ENCODE results near the gene VAV3.
"Not testable (repeated sequence)": the region's sequence is repeated elsewhere in the genome, so short reads cannot be mapped to it uniquely, and the experiment has no call there.

VAV3 gene

DNA sequence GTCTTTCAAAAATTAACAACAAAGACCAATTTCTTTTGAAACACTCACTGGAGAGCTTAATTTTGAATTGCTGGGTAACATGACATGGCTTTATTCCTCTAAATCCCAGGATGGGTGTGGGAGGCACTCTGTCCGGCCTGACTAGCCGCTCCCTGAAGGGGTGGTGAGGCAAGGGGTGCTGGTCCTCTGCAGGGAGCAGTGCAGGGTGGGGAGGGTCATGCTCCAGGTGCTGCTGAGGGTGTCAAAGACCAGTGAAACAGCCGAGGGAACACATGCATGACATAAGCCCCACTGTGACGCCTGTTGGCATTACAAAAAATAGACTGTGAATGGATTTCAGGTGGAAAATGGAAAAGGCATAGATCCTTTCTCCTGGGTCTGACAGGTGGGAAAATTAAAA lies 223.7 kb downstream of the VAV3 start:
- TF ChIP-seq, protein P1, sequence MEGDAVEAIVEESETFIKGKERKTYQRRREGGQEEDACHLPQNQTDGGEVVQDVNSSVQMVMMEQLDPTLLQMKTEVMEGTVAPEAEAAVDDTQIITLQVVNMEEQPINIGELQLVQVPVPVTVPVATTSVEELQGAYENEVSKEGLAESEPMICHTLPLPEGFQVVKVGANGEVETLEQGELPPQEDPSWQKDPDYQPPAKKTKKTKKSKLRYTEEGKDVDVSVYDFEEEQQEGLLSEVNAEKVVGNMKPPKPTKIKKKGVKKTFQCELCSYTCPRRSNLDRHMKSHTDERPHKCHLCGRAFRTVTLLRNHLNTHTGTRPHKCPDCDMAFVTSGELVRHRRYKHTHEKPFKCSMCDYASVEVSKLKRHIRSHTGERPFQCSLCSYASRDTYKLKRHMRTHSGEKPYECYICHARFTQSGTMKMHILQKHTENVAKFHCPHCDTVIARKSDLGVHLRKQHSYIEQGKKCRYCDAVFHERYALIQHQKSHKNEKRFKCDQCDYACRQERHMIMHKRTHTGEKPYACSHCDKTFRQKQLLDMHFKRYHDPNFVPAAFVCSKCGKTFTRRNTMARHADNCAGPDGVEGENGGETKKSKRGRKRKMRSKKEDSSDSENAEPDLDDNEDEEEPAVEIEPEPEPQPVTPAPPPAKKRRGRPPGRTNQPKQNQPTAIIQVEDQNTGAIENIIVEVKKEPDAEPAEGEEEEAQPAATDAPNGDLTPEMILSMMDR (IDR thresholded peaks at IDR 0.05), result no peak
- TF ChIP-seq ZFX (IDR thresholded peaks at IDR 0.05; ENCODE audit: borderline replicate concordance), result no peak
- H3K27ac ChIP-seq, result peak overlapping the region; percentile 93; the same call in 1 of the 2 replicates

- H3K27ac ChIP-seq, result peak overlapping the region; percentile 93
- TF ChIP-seq, protein P1 (IDR thresholded peaks at IDR 0.05), result no peak
- TF ChIP-seq ZFX (IDR thresholded peaks at IDR 0.05; ENCODE audit: borderline replicate concordance), result no peak
These were observed 224.4 kb downstream of the VAV3 start for GRCh38 chr1:107740579-107740978.

- TF ChIP-seq, protein P1 (IDR thresholded peaks at IDR 0.05), result peak; percentile 32
- no peak for TF ChIP-seq ZFX (IDR thresholded peaks at IDR 0.05; ENCODE audit: borderline replicate concordance)
- H3K27ac ChIP-seq, result peak overlapping the region; percentile 93
These were observed 225.3 kb downstream of the VAV3 start for GRCh38 chr1:107739651-107740050.

DNA sequence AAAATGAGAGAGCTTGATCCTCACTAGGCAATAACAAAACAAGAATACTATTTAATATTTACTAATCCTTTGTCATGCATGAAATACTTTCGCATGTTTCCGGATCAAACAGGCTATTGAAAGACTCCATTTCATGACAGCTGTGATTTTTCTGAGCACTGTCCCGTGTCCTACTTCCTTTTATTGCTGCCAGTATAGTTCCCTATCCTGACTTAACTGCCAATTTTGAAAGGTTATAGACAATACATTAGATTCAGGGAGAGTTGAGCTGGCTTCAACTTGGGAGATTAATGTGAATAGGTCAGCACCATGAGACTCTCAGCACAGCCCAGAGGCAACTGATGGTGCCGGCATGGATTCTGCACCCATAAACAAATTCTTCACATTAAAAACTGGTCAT lies 225.8 kb downstream of the VAV3 start:
- peak overlapping the region; percentile 93 for H3K27ac ChIP-seq
- no peak for TF ChIP-seq ZFX (IDR thresholded peaks at IDR 0.05; ENCODE audit: borderline replicate concordance)
- TF ChIP-seq, protein P1 (IDR thresholded peaks at IDR 0.05), result no peak

DNA sequence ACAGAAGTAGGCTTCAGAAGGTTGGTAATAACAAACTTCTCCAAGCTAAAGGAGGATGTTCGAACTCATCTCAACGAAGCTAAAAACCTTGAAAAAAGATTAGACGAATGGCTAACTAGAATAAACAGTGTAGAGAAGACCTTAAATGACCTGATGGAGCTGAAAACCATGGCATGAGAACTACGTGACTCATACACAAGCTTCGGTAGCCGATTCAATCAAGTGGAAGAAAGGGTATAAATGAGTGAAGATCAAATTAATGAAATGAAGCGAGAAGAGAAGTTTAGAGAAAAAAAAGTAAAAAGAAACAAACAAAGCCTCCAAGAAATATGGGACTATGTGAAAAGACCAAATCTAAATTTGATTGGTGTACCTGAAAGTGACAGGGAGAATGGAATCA lies 231.6 kb downstream of the VAV3 start:
- H3K27ac ChIP-seq, result not testable (repeated sequence)

DNA sequence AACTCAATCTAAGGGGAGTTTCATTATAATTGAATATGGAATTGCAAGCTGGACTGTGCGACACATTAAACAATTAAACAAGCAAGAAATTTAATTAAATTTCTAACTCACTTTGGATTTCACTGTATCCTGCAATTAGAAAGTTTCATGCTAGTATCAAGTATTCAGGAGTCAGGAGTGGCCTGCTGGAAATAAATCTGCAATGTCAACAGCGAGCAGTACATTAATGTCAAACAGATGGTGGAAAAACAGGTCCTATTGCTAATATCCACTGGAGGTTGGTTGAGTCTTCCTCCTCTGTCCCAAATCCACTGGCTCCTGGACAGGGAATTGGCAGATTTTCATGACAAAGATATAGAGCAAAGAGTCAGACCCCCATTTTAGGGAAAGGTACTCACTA lies 237.1 kb downstream of the VAV3 start:
- TF ChIP-seq, protein P1 (IDR thresholded peaks at IDR 0.05), result no peak
- TF ChIP-seq ZFX (IDR thresholded peaks at IDR 0.05; ENCODE audit: borderline replicate concordance), result no peak
- peak overlapping the region; percentile 41 for H3K27ac ChIP-seq

DNA sequence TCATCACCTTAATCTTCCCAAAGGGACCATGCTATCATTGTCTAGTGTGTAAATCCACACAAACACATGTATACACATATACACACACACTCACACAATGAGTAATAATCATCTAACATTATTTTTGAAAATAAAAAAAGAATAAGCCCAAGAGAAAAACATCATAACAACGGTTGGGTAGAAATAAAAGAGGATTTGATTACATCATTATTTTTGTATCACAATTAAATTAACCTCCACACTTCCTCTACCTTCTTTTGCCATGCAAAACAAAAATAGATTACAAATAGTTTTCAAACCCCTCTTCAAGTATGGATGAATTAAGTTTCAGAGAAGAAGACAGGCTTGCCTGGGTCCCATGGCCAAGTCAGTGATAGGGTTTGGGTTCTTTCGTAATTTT lies 238.1 kb downstream of the VAV3 start:
- no peak for TF ChIP-seq ZFX (IDR thresholded peaks at IDR 0.05; ENCODE audit: borderline replicate concordance)
- TF ChIP-seq, protein P1 (IDR thresholded peaks at IDR 0.05), result no peak
- no peak overlapping the region for H3K27ac ChIP-seq

DNA sequence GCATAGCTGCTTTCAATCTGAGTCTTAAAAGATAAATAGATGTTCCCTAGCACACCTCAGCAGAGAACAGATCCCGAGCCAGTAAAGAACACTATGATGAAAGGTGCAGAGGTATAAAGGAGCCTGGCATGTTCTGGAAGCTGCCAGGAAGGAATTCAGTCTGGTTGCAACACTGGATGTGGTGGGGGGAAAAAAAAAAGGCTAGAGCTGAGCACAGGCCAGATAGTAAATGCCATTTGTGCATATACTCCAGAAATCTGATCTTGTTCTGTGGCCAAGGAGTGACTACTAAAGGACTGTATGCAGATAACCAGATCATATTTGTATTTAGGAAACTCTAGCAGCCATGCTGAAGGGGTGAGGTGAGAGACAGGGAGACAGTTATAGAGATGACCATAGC lies 240.3 kb downstream of the VAV3 start:
- H3K27ac ChIP-seq, result no peak overlapping the region
- TF ChIP-seq ZFX (IDR thresholded peaks at IDR 0.05; ENCODE audit: borderline replicate concordance), result no peak

DNA sequence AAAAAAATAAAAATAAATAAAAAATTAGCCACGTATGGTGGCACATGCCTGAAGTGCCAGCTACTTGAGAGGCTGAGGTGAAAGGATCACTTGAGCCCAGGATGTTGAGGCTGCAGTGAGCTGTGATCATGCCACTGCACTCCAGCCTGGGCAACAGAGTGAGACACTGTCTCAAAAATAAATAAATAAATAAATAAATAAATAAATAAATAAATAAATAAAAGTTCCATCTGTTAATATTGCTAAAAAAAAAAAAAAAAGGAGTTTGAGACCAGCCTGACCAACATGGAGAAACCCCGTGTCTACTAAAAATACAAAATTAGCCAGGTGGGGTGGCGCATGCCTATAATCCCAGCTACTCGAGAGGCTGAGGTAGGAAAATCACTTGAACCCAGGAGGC lies 244.8 kb downstream of the VAV3 start:
- not testable (repeated sequence) for H3K27ac ChIP-seq

All from 22Rv1 (cell line).